ENCODE measurements around the gene CDC23. TPM values are rescaled to one million over a fixed set of nuclear protein-coding genes. Genes with fewer than 3 reads are reported as not detected.
"Not testable (repeated sequence)": the region's sequence is repeated elsewhere in the genome, so short reads cannot be mapped to it uniquely, and the experiment has no call there.

Gene CDC23
- total RNA-seq, 1 donor from 2014 or later = 47.9 TPM

DNA sequence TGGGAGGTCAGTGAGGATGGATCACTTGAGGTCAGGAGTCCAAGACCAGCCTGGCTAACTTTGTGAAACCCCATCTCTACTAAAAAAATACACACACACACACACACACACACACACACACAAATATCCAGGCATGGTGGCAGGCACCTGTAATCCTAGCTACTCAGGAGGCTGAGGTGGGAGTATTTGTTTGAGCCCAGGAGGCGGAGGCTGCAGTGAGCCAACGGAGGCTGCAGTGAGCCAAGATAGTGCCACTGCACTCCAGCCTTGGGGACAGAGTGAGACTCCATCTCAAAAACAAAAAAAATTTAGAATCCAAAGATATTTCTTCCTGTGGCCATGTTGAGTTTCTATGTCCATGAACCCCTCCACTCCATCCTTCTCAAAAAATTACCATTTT is 21.5 kb upstream of the CDC23 start:
- intact Hi-C loops (cut with micrococcal nuclease) = no loop called here
- Mint-ChIP-seq H3K9me3 (no peaks in the 10 kb centered on the region), H3K4me3 (no peak overlapping the region), H3K4me1 (no peaks in the 10 kb centered on the region), H3K36me3 (ENCODE audit: low read depth) (no peaks in the 10 kb centered on the region), H3K27ac (no peak overlapping the region), H3K27me3 (peaks cover 13% of the 10 kb centered on the region)
- no peak for DNase-seq

DNA sequence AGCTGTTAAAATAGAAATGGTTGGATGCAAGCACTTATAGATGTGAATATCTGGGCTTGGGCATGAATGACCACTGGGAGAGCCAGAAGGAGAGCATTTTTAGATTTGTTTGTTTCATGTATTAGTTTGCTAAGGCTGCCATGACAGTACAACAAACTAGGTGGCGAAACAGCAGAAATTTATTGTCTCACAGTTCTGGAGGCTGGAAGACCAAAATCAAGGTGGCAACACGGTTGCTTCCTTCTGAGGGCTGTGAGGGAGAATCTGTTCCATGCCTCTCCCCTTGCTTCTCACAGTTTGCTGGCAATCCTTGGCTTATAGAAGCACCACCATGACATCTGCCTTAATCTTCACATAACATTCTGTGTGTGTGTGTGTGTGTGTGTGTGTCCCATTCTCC is 20.2 kb upstream of the CDC23 start:
- Mint-ChIP-seq H3K4me1 (no peaks in the 10 kb centered on the region), H3K27ac (no peak overlapping the region), H3K4me3 (no peak overlapping the region), H3K36me3 (ENCODE audit: low read depth) (no peaks in the 10 kb centered on the region), H3K9me3 (no peaks in the 10 kb centered on the region), H3K27me3 (peaks cover 7% of the 10 kb centered on the region)
- intact Hi-C loops (cut with micrococcal nuclease) = no loop called here
- DNase-seq = no peak

DNA sequence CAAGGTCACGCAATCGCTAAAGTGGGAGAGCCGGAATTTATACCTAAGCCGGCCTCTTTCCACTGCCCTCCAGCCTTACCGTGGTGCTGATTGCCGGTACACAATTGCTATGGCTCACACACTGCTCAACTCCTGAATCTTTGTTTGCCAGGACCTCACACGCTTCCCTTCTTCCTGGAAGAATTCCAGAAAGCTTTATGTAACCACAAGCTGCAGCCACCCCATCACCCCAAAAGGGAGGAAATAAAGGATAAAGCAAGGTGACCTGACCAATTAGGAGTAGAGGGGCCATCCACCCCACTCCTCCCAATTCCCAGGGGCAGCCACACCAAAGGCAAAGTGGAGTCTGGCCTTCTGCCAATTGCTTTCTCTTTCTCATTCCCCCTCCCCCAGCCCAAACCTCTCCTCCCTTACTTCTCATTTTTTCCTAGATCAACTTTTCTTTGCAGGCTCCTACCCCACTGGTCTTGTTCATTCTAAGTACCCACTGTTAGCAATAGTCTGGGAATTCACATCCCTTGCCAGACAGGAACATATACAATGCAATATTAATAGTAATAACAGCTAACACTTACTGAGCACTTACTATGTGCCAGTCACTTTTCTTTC is 18.0 kb upstream of the CDC23 start:
- Mint-ChIP-seq H3K36me3 (ENCODE audit: low read depth) (no peaks in the 10 kb centered on the region), H3K27me3 (peaks cover 7% of the 10 kb centered on the region), H3K9me3 (peaks cover under 1% of the 10 kb centered on the region), H3K4me1 (no peaks in the 10 kb centered on the region), H3K27ac (no peak overlapping the region), H3K4me3 (no peak overlapping the region)
- intact Hi-C loops (cut with micrococcal nuclease) = no loop called here
- DNase-seq = no peak

DNA sequence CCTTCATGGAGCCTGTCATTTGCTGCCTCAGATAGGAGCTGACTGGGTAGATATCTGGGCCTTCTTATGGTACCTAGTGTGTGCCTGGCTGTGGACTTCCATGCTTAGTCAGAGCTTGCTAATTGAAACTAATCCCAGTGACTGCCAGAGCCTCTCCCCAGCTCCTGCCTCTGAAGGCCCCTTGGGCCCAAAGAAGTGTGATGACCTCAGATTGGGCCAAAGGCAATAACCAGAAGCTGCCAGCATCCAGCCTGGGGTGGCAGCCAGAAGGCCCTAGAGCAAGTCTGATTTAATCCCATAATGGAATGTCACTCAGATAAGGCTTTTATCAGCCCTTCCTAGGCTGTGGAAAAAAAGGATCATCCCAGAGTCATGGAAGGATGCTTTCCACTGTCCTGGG is 17.1 kb upstream of the CDC23 start:
- no peak overlapping the region for H3K4me3 Mint-ChIP-seq
- DNase-seq = no peak
- no peaks in the 10 kb centered on the region for H3K4me1 Mint-ChIP-seq
- peaks cover 3% of the 10 kb centered on the region for H3K9me3 Mint-ChIP-seq
- intact Hi-C loops (cut with micrococcal nuclease) = no loop called here
- H3K36me3 Mint-ChIP-seq (ENCODE audit: low read depth) = no peaks in the 10 kb centered on the region
- no peak overlapping the region for H3K27ac Mint-ChIP-seq
- H3K27me3 Mint-ChIP-seq = peaks cover 9% of the 10 kb centered on the region

DNA sequence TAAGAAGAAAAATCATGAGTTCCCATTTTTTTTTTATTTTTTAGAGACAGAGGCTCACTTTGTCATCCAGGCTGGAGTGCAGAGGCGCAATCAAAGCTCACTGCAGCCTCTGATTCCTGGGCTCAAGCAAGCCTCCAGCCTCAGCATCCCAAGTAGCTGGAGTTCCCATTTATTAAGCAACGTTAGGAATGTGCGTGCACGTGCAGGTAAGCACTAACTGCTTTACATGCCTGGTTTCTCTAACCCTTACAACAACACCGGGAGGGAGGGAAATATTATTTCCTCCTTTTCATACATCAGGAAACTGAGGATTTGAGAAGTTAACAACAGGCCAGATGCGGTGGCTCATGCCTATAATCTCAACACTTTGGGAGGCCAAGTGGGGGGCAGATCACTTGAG is 16.3 kb upstream of the CDC23 start:
- no peaks in the 10 kb centered on the region for H3K36me3 Mint-ChIP-seq (ENCODE audit: low read depth)
- no peaks in the 10 kb centered on the region for H3K4me1 Mint-ChIP-seq
- H3K4me3 Mint-ChIP-seq = no peak overlapping the region
- H3K9me3 Mint-ChIP-seq = peaks cover 3% of the 10 kb centered on the region
- DNase-seq = no peak
- H3K27ac Mint-ChIP-seq = no peak overlapping the region
- intact Hi-C loops (cut with micrococcal nuclease) = no loop called here
- H3K27me3 Mint-ChIP-seq = peaks cover 12% of the 10 kb centered on the region

DNA sequence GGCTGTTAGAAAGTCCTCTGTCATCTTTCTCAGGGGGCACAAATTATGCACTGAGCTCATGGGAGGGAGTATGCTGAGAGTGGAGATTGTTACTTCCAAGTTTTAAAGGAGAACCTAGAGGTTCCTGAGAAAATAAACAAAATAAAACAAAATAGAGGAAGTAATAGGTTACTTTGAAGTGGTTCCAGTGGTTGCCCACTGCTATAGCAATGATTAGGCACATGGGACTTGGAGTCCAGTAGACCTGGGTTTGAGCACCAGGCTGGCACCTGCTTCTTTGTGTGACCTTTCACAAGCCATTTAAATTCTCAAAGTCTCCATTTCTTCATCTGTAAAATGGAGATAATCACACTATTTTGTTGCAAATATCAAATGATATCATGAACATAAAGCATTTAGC is 13.8 kb upstream of the CDC23 start:
- H3K4me3 Mint-ChIP-seq = no peak overlapping the region
- DNase-seq = no peak
- intact Hi-C loops (cut with micrococcal nuclease) = no loop called here
- no peaks in the 10 kb centered on the region for H3K36me3 Mint-ChIP-seq (ENCODE audit: low read depth)
- no peak overlapping the region for H3K27ac Mint-ChIP-seq
- peaks cover 3% of the 10 kb centered on the region for H3K9me3 Mint-ChIP-seq
- H3K4me1 Mint-ChIP-seq = peaks cover 5% of the 10 kb centered on the region
- H3K27me3 Mint-ChIP-seq = peaks cover 24% of the 10 kb centered on the region

DNA sequence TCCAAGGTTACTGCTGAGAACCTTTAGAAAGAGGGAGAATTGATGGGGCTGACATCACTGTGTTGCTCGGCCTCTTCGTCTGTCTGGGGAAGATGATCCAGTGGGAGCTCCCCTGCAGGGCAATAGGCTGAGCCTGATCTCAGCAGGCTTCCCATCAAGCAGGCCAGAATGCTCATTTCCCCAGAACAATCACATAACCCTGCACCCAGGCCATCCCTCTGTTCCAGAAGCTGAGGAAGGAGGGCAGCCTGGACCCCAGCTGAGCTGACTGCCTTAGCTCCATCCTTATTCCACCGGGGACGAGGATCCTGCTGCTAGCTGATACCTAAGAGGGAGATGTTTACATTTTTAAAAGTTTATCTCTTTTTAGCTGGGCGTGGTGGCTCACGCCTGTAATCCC is 11.6 kb upstream of the CDC23 start:
- no peak overlapping the region for H3K27ac Mint-ChIP-seq
- no peak for DNase-seq
- no peak overlapping the region for H3K4me3 Mint-ChIP-seq
- intact Hi-C loops (cut with micrococcal nuclease) = no loop called here
- no peaks in the 10 kb centered on the region for H3K36me3 Mint-ChIP-seq (ENCODE audit: low read depth)
- peaks cover 22% of the 10 kb centered on the region for H3K27me3 Mint-ChIP-seq
- peaks cover 5% of the 10 kb centered on the region for H3K4me1 Mint-ChIP-seq
- H3K9me3 Mint-ChIP-seq = peaks cover 3% of the 10 kb centered on the region

DNA sequence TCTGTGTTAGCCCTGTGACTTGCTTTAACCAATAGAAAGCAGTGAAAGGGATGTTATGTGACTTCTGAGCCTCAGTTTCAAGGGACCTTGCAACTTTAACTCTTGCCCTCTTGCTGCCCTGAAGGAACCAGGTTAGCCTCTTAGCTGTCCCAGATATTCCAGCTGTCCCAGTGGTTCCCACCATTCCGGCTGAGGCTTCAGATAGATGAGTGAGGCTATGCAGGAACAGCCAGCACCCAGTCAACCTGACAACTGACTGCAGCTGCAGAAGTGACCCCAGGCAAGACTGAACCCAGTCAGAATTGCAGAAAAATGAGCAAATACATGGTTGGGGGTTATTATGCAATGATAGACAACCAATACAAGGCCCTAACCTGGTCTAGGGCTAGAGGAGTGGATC is 10.4 kb upstream of the CDC23 start:
- intact Hi-C loops (cut with micrococcal nuclease) = no loop called here
- Mint-ChIP-seq H3K36me3 (ENCODE audit: low read depth) (no peaks in the 10 kb centered on the region), H3K4me1 (peaks cover 5% of the 10 kb centered on the region), H3K9me3 (peaks cover 3% of the 10 kb centered on the region), H3K27ac (no peak overlapping the region), H3K27me3 (peaks cover 19% of the 10 kb centered on the region), H3K4me3 (no peak overlapping the region)
- no peak for DNase-seq

DNA sequence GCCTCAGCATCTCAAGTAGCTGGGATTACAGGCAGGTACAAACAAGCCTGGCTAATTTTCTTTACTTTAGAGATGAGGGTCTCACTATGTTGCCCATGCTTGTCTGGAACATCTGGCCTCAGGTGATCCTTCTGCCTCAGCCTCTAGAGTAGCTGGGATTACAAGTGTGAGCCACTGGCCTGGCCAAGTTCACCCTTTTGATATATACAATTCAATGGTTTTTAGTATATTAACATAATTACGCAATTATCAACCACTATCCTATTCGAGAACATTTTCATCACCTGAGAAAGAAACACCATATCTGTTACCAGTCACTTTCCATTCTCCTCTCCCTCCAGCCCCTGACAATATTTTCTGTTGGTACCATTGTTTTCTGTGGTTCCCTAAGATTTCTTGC is 3.7 kb upstream of the CDC23 start:
- intact Hi-C loops (cut with micrococcal nuclease) = no loop called here
- H3K9me3 Mint-ChIP-seq = no peaks in the 10 kb centered on the region
- peaks cover 10% of the 10 kb centered on the region for H3K4me1 Mint-ChIP-seq
- no peak for DNase-seq
- no peak overlapping the region for H3K4me3 Mint-ChIP-seq
- no peaks in the 10 kb centered on the region for H3K27me3 Mint-ChIP-seq
- no peak overlapping the region for H3K27ac Mint-ChIP-seq
- peaks cover 4% of the 10 kb centered on the region for H3K36me3 Mint-ChIP-seq (ENCODE audit: low read depth)

DNA sequence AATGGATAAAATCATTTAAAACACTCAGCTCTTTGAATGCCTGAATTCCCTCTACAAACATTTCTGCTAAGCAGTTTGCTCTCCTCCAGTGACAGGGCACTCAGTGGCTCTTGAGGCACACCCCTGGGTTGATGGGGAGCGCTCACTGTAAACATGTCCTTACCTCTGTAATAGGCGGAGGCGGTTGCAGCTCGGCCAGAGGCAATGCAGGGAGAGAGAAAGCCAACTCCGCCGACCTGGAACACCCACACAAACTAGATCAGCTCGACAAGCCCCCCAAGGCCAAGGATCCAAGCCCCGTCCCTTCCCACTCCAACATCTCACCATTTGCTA is 329 bp downstream of the CDC23 start:
- no peak for DNase-seq
- peak overlapping the region; percentile 96 for H3K27ac Mint-ChIP-seq
- H3K9me3 Mint-ChIP-seq = no peaks in the 10 kb centered on the region
- intact Hi-C loops (cut with micrococcal nuclease) = loop anchor here (1.0 to 5.0 kb wide), 6 partner anchors 34 to 985 kb away; partner anchors contain the start of genes BRD8, ETF1, HSPA9 and SIL1
- H3K27me3 Mint-ChIP-seq = no peaks in the 10 kb centered on the region
- peak overlapping the region; percentile 97 for H3K4me3 Mint-ChIP-seq
- peaks cover 12% of the 10 kb centered on the region for H3K36me3 Mint-ChIP-seq (ENCODE audit: low read depth)
- peaks cover 17% of the 10 kb centered on the region for H3K4me1 Mint-ChIP-seq

DNA sequence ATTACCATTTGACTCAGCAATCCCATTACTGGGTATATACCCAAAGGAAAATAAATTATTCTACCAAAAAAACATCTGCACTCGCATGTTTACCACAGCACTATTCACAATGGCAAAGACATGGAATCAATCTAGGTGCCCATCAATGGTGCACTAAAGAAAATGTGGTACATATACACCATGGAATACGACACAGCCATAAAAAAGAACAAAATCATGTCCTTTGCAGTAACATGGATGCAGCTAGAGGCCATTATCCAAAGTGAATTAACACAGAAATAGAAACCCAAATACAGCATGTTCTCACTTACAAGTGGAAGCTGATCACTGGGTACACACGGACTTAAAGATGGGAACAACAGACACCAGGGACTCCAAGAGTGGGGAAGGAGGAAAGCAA is 2.1 kb downstream of the CDC23 start:
- Mint-ChIP-seq H3K4me3 (peak overlapping the region; percentile 45), H3K27me3 (no peaks in the 10 kb centered on the region), H3K27ac (no peak overlapping the region), H3K4me1 (peaks cover 17% of the 10 kb centered on the region), H3K36me3 (ENCODE audit: low read depth) (peaks cover 12% of the 10 kb centered on the region), H3K9me3 (no peaks in the 10 kb centered on the region)
- intact Hi-C loops (cut with micrococcal nuclease) = loop anchor here (5.0 kb wide), 2 partner anchors 366 to 986 kb away; partner anchors contain the start of genes HSPA9 and SIL1
- no peak for DNase-seq

DNA sequence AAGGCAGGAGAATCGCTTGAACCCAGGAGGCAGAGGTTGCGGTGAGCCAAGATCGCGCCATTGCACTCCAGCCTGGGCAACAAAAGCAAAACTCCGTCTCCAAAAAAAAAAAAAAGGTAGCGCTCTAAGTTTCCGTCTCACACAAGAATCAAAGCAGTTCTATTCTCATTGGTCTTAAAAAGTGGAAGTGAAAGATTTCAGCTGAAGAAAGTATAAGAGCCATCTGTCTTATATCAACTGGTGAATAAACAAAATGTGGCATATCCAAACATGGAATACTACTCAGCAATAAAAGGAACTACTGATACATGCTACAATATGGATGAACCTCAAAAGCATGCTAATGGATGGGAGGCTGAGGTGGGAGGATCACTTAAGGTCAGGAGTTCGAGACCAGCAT is 19.3 kb downstream of the CDC23 start:
- H3K4me1 Mint-ChIP-seq; DNase-seq; H3K9me3 Mint-ChIP-seq; H3K27ac Mint-ChIP-seq; H3K27me3 Mint-ChIP-seq; H3K4me3 Mint-ChIP-seq; intact Hi-C loops (cut with micrococcal nuclease): not testable (repeated sequence)
- H3K36me3 Mint-ChIP-seq (ENCODE audit: low read depth) = peaks cover 36% of the 10 kb centered on the region

DNA sequence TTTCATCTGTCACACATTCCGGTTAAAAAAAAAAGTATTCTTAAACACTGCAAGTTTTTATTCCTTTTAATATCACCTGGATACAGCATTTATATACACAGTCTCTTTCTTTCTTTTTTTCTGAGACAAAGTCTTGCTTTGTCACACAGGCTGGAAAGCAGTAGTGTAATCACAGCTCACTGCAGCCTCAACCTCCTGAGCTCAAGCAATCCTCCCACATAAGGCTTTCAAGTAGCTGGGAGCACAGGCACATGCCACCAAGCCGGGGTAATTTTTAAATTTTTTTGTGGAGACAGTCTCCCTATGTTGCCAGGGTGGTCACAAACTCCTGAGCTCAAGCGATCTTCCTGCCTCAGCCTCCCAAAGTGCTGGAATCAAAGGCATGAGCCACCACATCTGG is 20.3 kb downstream of the CDC23 start:
- Mint-ChIP-seq H3K4me1 (no peaks in the 10 kb centered on the region), H3K27me3 (no peaks in the 10 kb centered on the region), H3K9me3 (no peaks in the 10 kb centered on the region), H3K4me3 (no peak overlapping the region), H3K36me3 (ENCODE audit: low read depth) (peaks cover 36% of the 10 kb centered on the region), H3K27ac (no peak overlapping the region)
- intact Hi-C loops (cut with micrococcal nuclease) = no loop called here
- no peak for DNase-seq

DNA sequence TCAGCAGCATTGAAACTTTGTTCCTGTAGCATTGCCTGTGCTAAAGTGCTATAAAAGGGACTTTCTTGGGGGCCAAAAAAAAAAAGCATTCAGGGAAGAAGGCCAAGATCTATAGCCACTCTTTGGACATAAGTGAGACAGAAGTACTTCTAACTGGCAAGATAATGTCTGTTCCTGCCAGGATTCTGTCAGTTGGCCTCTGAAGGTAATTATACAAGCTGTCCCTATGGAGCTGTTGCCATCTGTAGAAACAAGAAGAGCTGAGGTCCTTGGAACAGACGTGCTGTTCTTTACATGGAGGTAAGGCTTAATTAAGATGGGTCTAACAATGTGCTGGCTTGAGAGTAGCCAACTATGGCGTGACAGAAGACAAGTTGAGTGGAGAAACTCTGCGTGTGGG is 24.5 kb downstream of the CDC23 start:
- H3K36me3 Mint-ChIP-seq (ENCODE audit: low read depth) = peaks cover 51% of the 10 kb centered on the region
- intact Hi-C loops (cut with micrococcal nuclease) = no loop called here

DNA sequence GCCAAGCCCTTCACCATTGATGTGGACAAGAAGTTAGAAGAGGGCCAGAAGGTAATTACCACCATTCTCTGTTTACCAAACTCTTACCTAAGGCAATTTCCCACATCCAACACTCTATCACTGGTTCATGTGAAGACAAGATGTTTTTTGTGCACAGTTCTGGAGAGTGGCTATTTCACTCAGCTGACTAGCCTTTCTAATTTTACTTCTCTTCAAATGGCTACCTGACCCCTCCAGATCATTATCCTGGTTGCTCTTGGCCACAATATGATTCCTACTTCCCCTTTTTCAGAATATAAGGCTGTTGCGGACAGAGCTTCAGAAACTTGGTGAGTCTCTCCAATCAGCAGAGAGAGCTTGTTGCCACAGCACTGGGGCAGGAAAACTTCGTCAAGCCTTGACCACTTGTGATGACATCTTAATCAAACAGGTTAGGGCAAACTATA is 27.1 kb downstream of the CDC23 start:
- intact Hi-C loops (cut with micrococcal nuclease) = no loop called here
- peaks cover 56% of the 10 kb centered on the region for H3K36me3 Mint-ChIP-seq (ENCODE audit: low read depth)
- no peaks in the 10 kb centered on the region for H3K4me1 Mint-ChIP-seq
- H3K27ac Mint-ChIP-seq = no peak overlapping the region
- DNase-seq = no peak
- H3K27me3 Mint-ChIP-seq = no peaks in the 10 kb centered on the region
- H3K4me3 Mint-ChIP-seq = no peak overlapping the region
- no peaks in the 10 kb centered on the region for H3K9me3 Mint-ChIP-seq

More for the DNA sequence above, 24.5 kb downstream of the CDC23 start:
- H3K4me1 Mint-ChIP-seq = no peaks in the 10 kb centered on the region
- DNase-seq = no peak
- H3K27ac Mint-ChIP-seq = no peak overlapping the region
- no peak overlapping the region for H3K4me3 Mint-ChIP-seq
- no peaks in the 10 kb centered on the region for H3K27me3 Mint-ChIP-seq
- no peaks in the 10 kb centered on the region for H3K9me3 Mint-ChIP-seq

All from activated CD4-positive, alpha-beta T cell treated with anti-CD3 and anti-CD28 coated beads, Interleukin-2, amount 10 ng/mL, durations not matched to agents 24 days and 14 days (primary cell).